Ovary (tissue), 9 donors: Measurements from ENCODE around the gene FBXL4. TPM values are rescaled to one million over a fixed set of nuclear protein-coding genes. Genes with fewer than 3 reads are reported as not detected.
A peak's percentile ranks its signal among the peaks of the same experiment; 100 is the strongest.

Experiments
- DNase-seq, 5 donors: peaks; one replicate each; pipeline ENCODE4 v3.0.0-alpha.2; 2019 to 2020
- H3K27ac ChIP-seq, 2 donors: fragments of 200-600 bp; one replicate each; pipeline versions ENCODE4 v1.5.1 to v1.8.0; 2019 to 2022
- H3K27me3 ChIP-seq: fragments of 200-600 bp; one replicate; pipeline ENCODE4 v1.8.0; 2022
- H3K36me3 ChIP-seq: fragments of 200-600 bp; sonication (generic); one replicate; pipeline ENCODE4 v1.5.1; 2019
- H3K4me1 ChIP-seq: one replicate; pipeline ENCODE4 v1.8.1; 2013; ENCODE audit warnings: mild to moderate bottlenecking, moderate library complexity; ENCODE audit not compliant: insufficient read depth
- H3K4me3 ChIP-seq: fragments of 200-600 bp; sonication (generic); one replicate; pipeline ENCODE4 v1.5.1; 2017
- H3K9me3 ChIP-seq, 2 donors: fragments of 200-600 bp in 1 of 2; sonication (generic) in 1 of 2; one replicate each; pipeline versions ENCODE4 v1.5.1 to v1.8.1; 2013 to 2019; ENCODE audit warnings: mild to moderate bottlenecking in 1 of 2, moderate library complexity in 1 of 2
- EP300 ChIP-seq: sonication (generic); formaldehyde crosslinking; IDR thresholded peaks from one replicate; pipeline ENCODE4 v1.6.1; 2017; ENCODE audit warnings: antibody characterized with exemption
- POLR2A ChIP-seq: fragments of 450-650 bp; IDR thresholded peaks from one replicate; pipeline ENCODE4 v1.6.1; 2017; ENCODE audit warnings: antibody characterized with exemption, mild to moderate bottlenecking, moderate library complexity
- WGBS, 3 donors: extraction: QIAGEN DNeasy Blood & Tissue Kit in 1 of 3; methylation state at CpG; one replicate each; pipeline versions ENCODE4 v1.1.5 to v1.1.7; 2013 to 2017; 5-methylcytosine and 5-hydroxymethylcytosine counted together
- intact Hi-C, 4 donors: fragments of 100-400 bp; cut with DNase I; formaldehyde crosslinking; loops; one replicate each; pipeline versions ENCODE4 v1.11.0 to v1.15.1; 2022 to 2023
- polyA plus RNA-seq, 2 donors: library from polyadenylated mRNA; stranded (reverse); fragments of 200-250 nt in 1 of 2; fragments of 350-450 nt in 1 of 2; fragmentation: Illumina TruSeq in 1 of 2; extraction: RNeasy Lipid Tissue Mini Kit (QIAGEN cat#74804) in 1 of 2; gene quantifications; one replicate each; pipeline ENCODE4 v1.2.3, GENCODE V29; 2013 to 2014
- total RNA-seq, 7 donors: library from RNA; depleted of rRNA in 2 of 7; stranded (reverse); fragments of >200 nt in 2 of 7; fragmentation: NEBNext Ultra II Directional in 3 of 7; extraction: Animal tissue kit (Norgen Biotek cat#: 25700) in 3 of 7; gene quantifications; one replicate each; pipeline versions ENCODE4 v1.1.0 to v1.2.4, GENCODE V29; 2016 to 2023
- TF ChIP-seq, protein P1 (sequence below), 3 donors: fragments of 450-650 bp in 2 of 3; fragments of 200-600 bp in 1 of 3; IDR thresholded peaks; one replicate each; pipeline versions ENCODE4 v1.5.1 to v1.8.0; 2016 to 2022; ENCODE audit warnings: antibody characterized with exemption in 3 of 3, mild to moderate bottlenecking in 1 of 3
- donor health status: DM: no; HTN: no; CAD: no; lungs with moderate emphysema.
- donor health status: DM: no; HTN: no; CAD: no.
- donor health status: Bipolar disorder and iron deficiency.
- donor health status: DM: yes; HTN: yes; CAD: no.
- donor health status: DM: no; HTN: no; CAD: no.
- donor health status: DM: yes; HTN: yes; CAD: no.

The FBXL4 gene
- total and polyA plus RNA-seq, 9 donors = 7.3 to 29.0 (median 20.2) TPM

- peak in 4 of 5 donors; percentile 30 to 48 (median 42) for DNase-seq
- TF ChIP-seq, protein P1, sequence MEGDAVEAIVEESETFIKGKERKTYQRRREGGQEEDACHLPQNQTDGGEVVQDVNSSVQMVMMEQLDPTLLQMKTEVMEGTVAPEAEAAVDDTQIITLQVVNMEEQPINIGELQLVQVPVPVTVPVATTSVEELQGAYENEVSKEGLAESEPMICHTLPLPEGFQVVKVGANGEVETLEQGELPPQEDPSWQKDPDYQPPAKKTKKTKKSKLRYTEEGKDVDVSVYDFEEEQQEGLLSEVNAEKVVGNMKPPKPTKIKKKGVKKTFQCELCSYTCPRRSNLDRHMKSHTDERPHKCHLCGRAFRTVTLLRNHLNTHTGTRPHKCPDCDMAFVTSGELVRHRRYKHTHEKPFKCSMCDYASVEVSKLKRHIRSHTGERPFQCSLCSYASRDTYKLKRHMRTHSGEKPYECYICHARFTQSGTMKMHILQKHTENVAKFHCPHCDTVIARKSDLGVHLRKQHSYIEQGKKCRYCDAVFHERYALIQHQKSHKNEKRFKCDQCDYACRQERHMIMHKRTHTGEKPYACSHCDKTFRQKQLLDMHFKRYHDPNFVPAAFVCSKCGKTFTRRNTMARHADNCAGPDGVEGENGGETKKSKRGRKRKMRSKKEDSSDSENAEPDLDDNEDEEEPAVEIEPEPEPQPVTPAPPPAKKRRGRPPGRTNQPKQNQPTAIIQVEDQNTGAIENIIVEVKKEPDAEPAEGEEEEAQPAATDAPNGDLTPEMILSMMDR (IDR thresholded peaks at IDR 0.05) = no peak
- TF ChIP-seq EP300 = no peak
- TF ChIP-seq POLR2A = no peak
- Histone ChIP-seq H3K36me3 (no peaks in the 10 kb centered on the region), H3K27me3 (peaks cover 6% of the 10 kb centered on the region), H3K4me3 (peak overlapping the region; percentile 58), H3K9me3 (no peaks in the 10 kb centered on the region), H3K27ac (peak overlapping the region in 1 of 2 donors; percentile 30), H3K4me1 (peaks cover 12% of the 10 kb centered on the region)
- WGBS, 3 donors = 0 to 1% (median 0%) methylated on average over 41 to 42 of the region's 42 CpGs
- intact Hi-C loops = loop anchor here in 1 of 4 donors (5.0 to 10.0 kb wide), 2 partner anchors 1339 to 1761 kb away; no protein-coding TSS in a partner anchor
Measured at GRCh38 chr6:98833307-98834059, 114.3 kb downstream of the FBXL4 start.

GRCh38 chr6:98833057-98833306, 114.8 kb downstream of the FBXL4 start:
- H3K27me3 ChIP-seq = peaks cover 6% of the 10 kb centered on the region
- H3K4me1 ChIP-seq = peaks cover 12% of the 10 kb centered on the region
- no peaks in the 10 kb centered on the region for H3K9me3 ChIP-seq
- TF ChIP-seq, protein P1 (IDR thresholded peaks at IDR 0.05) = no peak
- TF ChIP-seq EP300 (no peak), POLR2A (no peak)
- 1 to 3% (median 2%) methylated on average over 16 to 26 of the region's 26 CpGs for WGBS, 3 donors
- intact Hi-C loops = loop anchor here in 1 of 4 donors (5.0 to 10.0 kb wide), 2 partner anchors 1338 to 1761 kb away; no protein-coding TSS in a partner anchor
- H3K36me3 ChIP-seq = no peaks in the 10 kb centered on the region
- H3K27ac ChIP-seq = no peak overlapping the region
- H3K4me3 ChIP-seq = peak overlapping the region; percentile 58
- peak in 1 of 5 donors; percentile 56 for DNase-seq

GRCh38 chr6:98832284-98833056, 115.3 kb downstream of the FBXL4 start:
- peak overlapping the region; percentile 58 for H3K4me3 ChIP-seq
- intact Hi-C loops = loop anchor here in 1 of 4 donors (5.0 to 10.0 kb wide), 2 partner anchors 1338 to 1760 kb away; no protein-coding TSS in a partner anchor

GRCh38 chr6:98831959-98832283, 115.8 kb downstream of the FBXL4 start:
- intact Hi-C loops = loop anchor here in 1 of 4 donors (5.0 to 10.0 kb wide), 2 partner anchors 1337 to 1760 kb away; no protein-coding TSS in a partner anchor
- Histone ChIP-seq H3K36me3 (no peaks in the 10 kb centered on the region), H3K27me3 (peaks cover 6% of the 10 kb centered on the region), H3K9me3 (no peaks in the 10 kb centered on the region), H3K4me3 (peak overlapping the region; percentile 58), H3K4me1 (peaks cover 12% of the 10 kb centered on the region), H3K27ac (no peak overlapping the region)
- DNase-seq = no peak
- 2 to 4% (median 4%) methylated on average over 11 of the region's 11 CpGs for WGBS, 3 donors
- no peak for TF ChIP-seq EP300
- TF ChIP-seq, protein P1 (IDR thresholded peaks at IDR 0.05) = no peak
- no peak for TF ChIP-seq POLR2A

More at GRCh38 chr6:98832284-98833056, 115.3 kb downstream of the FBXL4 start:
- H3K9me3 ChIP-seq = no peaks in the 10 kb centered on the region
- H3K27me3 ChIP-seq = peaks cover 6% of the 10 kb centered on the region
- TF ChIP-seq POLR2A (no peak), EP300 (no peak)
- TF ChIP-seq, protein P1 (IDR thresholded peaks at IDR 0.05) = no peak
- DNase-seq = peak in 3 of 5 donors; percentile 34 to 40 (median 36)
- H3K27ac ChIP-seq = no peak overlapping the region
- 1 to 3% (median 2%) methylated on average over 58 to 59 of the region's 59 CpGs for WGBS, 3 donors
- no peaks in the 10 kb centered on the region for H3K36me3 ChIP-seq
- H3K4me1 ChIP-seq = peaks cover 12% of the 10 kb centered on the region
